GM23338 (cell line): Measurements from ENCODE around the gene PEPD. TPM values are rescaled to one million over a fixed set of nuclear protein-coding genes. Genes with fewer than 3 reads are reported as not detected.

Source experiments
- ATAC-seq: fragments of 200-7000 bp; cut with Tn5 transposase; 3 replicates; pipeline ENCODE4 v1.9.1; 2020
- DNase-seq: peaks from one replicate; pipeline ENCODE4 v3.0.0-alpha.2; 2015; ENCODE audit warnings: low spot score
- H2AFZ ChIP-seq: fragments of 200-600 bp; sonication (generic); 2 replicates; pipeline ENCODE4 v1.8.0; 2016; ENCODE audit warnings: antibody characterized with exemption, mild to moderate bottlenecking, moderate library complexity
- H3F3A ChIP-seq: fragments of 200-600 bp; sonication (generic); replicated peaks from 2 replicates; pipeline ENCODE4 v1.8.0; 2017; ENCODE audit warnings: antibody characterized with exemption, mixed run types, low read depth
- H3K27ac ChIP-seq: fragments of 200-600 bp; sonication (generic); 2 replicates; pipeline ENCODE4 v1.6.1; 2016; ENCODE audit warnings: low read depth
- H3K27me3 ChIP-seq: fragments of 200-600 bp; sonication (generic); 2 replicates; pipeline ENCODE4 v1.8.0; 2016; ENCODE audit warnings: mild to moderate bottlenecking, mixed run types, moderate library complexity; ENCODE audit not compliant: insufficient read depth
- H3K36me3 ChIP-seq: fragments of 200-600 bp; sonication (generic); 2 replicates; pipeline ENCODE4 v1.8.0; 2016; ENCODE audit warnings: mild to moderate bottlenecking; ENCODE audit not compliant: insufficient read depth
- H3K4me1 ChIP-seq: fragments of 200-600 bp; sonication (generic); 2 replicates; pipeline ENCODE4 v1.8.0; 2016; ENCODE audit warnings: mild to moderate bottlenecking, moderate library complexity; ENCODE audit not compliant: insufficient read depth
- H3K4me2 ChIP-seq: fragments of 200-600 bp; sonication (generic); 2 replicates; pipeline ENCODE4 v1.7.1; 2017; ENCODE audit warnings: mixed run types
- H3K4me3 ChIP-seq: fragments of 200-600 bp; sonication (generic); 2 replicates; pipeline ENCODE4 v1.6.1; 2016; ENCODE audit warnings: mixed run types
- H3K79me2 ChIP-seq: fragments of 200-600 bp; sonication (generic); replicated peaks from 2 replicates; pipeline ENCODE4 v1.8.0; 2017; ENCODE audit warnings: mild to moderate bottlenecking; ENCODE audit not compliant: insufficient read depth
- H3K9me2 ChIP-seq: fragments of 200-600 bp; sonication (generic); 2 replicates; pipeline ENCODE4 v1.8.0; 2017; ENCODE audit not compliant: insufficient read depth
- H4K20me1 ChIP-seq: fragments of 200-600 bp; sonication (generic); replicated peaks from 2 replicates; pipeline ENCODE4 v1.8.0; 2017; ENCODE audit warnings: mild to moderate bottlenecking; ENCODE audit not compliant: insufficient read depth
- H3K27ac Mint-ChIP-seq: 2 replicates; pipeline ENCODE4 v1.8.0; 2020; ENCODE audit warnings: inconsistent platforms, mild to moderate bottlenecking, moderate library complexity, mixed read lengths
- H3K27me3 Mint-ChIP-seq: 3 replicates; pipeline ENCODE4 v1.8.0; 2022; ENCODE audit warnings: low read depth, mild to moderate bottlenecking, moderate library complexity, mixed read lengths, inconsistent platforms; ENCODE audit not compliant: insufficient read depth, poor library complexity
- H3K36me3 Mint-ChIP-seq: 3 replicates; pipeline ENCODE4 v1.8.0; 2021; ENCODE audit warnings: low read depth, mild to moderate bottlenecking, inconsistent platforms, moderate library complexity, mixed read lengths
- H3K4me1 Mint-ChIP-seq: 3 replicates; pipeline ENCODE4 v1.8.0; 2020; ENCODE audit warnings: mild to moderate bottlenecking, inconsistent platforms, mixed read lengths
- H3K4me3 Mint-ChIP-seq: 3 replicates; pipeline ENCODE4 v1.8.0; 2021; ENCODE audit warnings: moderate library complexity, mild to moderate bottlenecking, inconsistent platforms, mixed read lengths
- H3K9me3 Mint-ChIP-seq: 3 replicates; pipeline ENCODE4 v1.8.0; 2020; ENCODE audit warnings: moderate library complexity, mild to moderate bottlenecking, inconsistent platforms, mixed read lengths
- CREB1 ChIP-seq: fragments of 250-450 bp; sonication (Bioruptor Pico); IDR thresholded peaks from 2 replicates; pipeline ENCODE4 v1.5.0; 2020; ENCODE audit warnings: low read depth, mild to moderate bottlenecking, moderate library complexity
- EZH2 ChIP-seq: fragments of 200-600 bp; sonication (generic); IDR thresholded peaks from one replicate; pipeline ENCODE4 v1.8.0; 2017; ENCODE audit warnings: antibody characterized with exemption, mild to moderate bottlenecking, low read depth; ENCODE audit not compliant: unreplicated experiment
- JUNB ChIP-seq: IDR thresholded peaks from one replicate; pipeline ENCODE4 v1.6.1; 2016; ENCODE audit warnings: antibody characterized with exemption; ENCODE audit not compliant: unreplicated experiment
- NANOG ChIP-seq: IDR thresholded peaks from 2 replicates; pipeline ENCODE4 v1.6.1; 2016; ENCODE audit warnings: antibody characterized with exemption, borderline replicate concordance
- STAT1 ChIP-seq: IDR thresholded peaks from one replicate; pipeline ENCODE4 v1.6.1; 2016; ENCODE audit warnings: antibody characterized with exemption; ENCODE audit not compliant: unreplicated experiment
- ZNF331 ChIP-seq: fragments of 250-450 bp; sonication (Bioruptor Pico); IDR thresholded peaks from 2 replicates; pipeline ENCODE4 v1.5.0; 2020; ENCODE audit warnings: low read depth, mild to moderate bottlenecking, moderate library complexity
- polyA plus RNA-seq: library from polyadenylated mRNA; unstranded; fragments of >200 nt; fragmentation: Nextera tagmentation; extraction: Ambion mirVana; gene quantifications from 2 replicates; pipeline ENCODE4 v1.2.1, GENCODE V29; 2016
- total RNA-seq: library from RNA; depleted of rRNA; stranded (reverse); fragments of >200 nt; shearing (Covaris generic); gene quantifications from 2 replicates; pipeline ENCODE4 v1.2.3, GENCODE V29; 2014
- TF ChIP-seq, protein P1 (sequence below): fragments of 250-450 bp; sonication (Bioruptor Pico); IDR thresholded peaks from 2 replicates; pipeline ENCODE4 v1.5.0; 2020; ENCODE audit warnings: mild to moderate bottlenecking, moderate library complexity
- TF ChIP-seq, protein P2 (sequence below): IDR thresholded peaks from one replicate; pipeline ENCODE4 v1.6.1; 2018; ENCODE audit warnings: antibody characterized with exemption; ENCODE audit not compliant: unreplicated experiment
- TF ChIP-seq, protein P3 (sequence below), 2 experiments: fragments of 200-600 bp in 1 of 2; sonication (generic) in 1 of 2; conservative IDR thresholded peaks; 2 replicates each; pipeline versions ENCODE4 v1.5.1 to v1.6.1; 2016 to 2017; ENCODE audit warnings: antibody characterized with exemption in 2 of 2, low read depth in 2 of 2, mild to moderate bottlenecking in 2 of 2, moderate library complexity in 1 of 2
- TF ChIP-seq, protein P4 (sequence below): IDR thresholded peaks from 2 replicates; pipeline ENCODE4 v1.6.1; 2016; ENCODE audit warnings: antibody characterized with exemption

PEPD gene
- total and polyA plus RNA-seq, 2 experiments from 2014 or later: 81.7 to 89.2 TPM

DNA sequence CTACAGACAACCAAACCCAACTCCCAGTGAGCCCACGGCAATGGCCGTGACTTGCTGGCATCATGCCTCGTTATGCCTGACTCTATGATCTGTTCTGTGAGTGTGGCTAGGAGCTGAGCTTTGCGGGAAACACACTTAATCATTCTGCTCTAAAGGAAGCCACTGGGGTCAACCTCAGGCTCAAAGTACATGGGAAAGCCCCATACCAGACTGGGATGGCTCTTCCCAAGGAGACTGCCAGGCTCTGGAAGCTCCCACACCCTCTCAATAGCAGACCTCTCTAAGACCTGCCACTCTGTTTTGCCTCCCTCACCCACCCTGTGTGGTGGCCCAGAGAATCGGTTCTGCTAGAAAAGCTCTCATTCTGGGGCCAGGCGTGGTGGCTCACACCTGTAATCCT is 2.2 kb downstream of the PEPD start:
- Mint-ChIP-seq H3K4me3 (no peak overlapping the region), H3K27ac (no peak overlapping the region), H3K36me3 (no peaks in the 10 kb centered on the region), H3K4me1 (peaks cover 48% of the 10 kb centered on the region), H3K27me3 (peaks cover 23% of the 10 kb centered on the region), H3K9me3 (no peaks in the 10 kb centered on the region)
- H3K79me2 ChIP-seq: peaks cover 56% of the 10 kb centered on the region
- 0 out of 2 replicates have a peak, but pooled peaks cover 18% of the 10 kb centered on the region for H3K4me1 ChIP-seq
- no peak overlapping the region for H3K4me2 ChIP-seq
- ATAC-seq: no peak
- H3K9me2 ChIP-seq: no peaks in the 10 kb centered on the region
- H3K4me3 ChIP-seq: no peak overlapping the region
- H4K20me1 ChIP-seq: no peaks in the 10 kb centered on the region; the same call in 1 of the 2 replicates
- H3K27ac ChIP-seq: no peak overlapping the region
- H3K36me3 ChIP-seq: no peaks in the 10 kb centered on the region
- H2AFZ ChIP-seq: no peak overlapping the region
- no peaks in the 10 kb centered on the region for H3K27me3 ChIP-seq
- TF ChIP-seq STAT1 (no peak), EZH2 (no peak), JUNB (no peak), CREB1 (CRISPR knock-in tag) (no peak), ZNF331 (CRISPR knock-in tag) (no peak), NANOG (no peak)
- TF ChIP-seq, protein P1, sequence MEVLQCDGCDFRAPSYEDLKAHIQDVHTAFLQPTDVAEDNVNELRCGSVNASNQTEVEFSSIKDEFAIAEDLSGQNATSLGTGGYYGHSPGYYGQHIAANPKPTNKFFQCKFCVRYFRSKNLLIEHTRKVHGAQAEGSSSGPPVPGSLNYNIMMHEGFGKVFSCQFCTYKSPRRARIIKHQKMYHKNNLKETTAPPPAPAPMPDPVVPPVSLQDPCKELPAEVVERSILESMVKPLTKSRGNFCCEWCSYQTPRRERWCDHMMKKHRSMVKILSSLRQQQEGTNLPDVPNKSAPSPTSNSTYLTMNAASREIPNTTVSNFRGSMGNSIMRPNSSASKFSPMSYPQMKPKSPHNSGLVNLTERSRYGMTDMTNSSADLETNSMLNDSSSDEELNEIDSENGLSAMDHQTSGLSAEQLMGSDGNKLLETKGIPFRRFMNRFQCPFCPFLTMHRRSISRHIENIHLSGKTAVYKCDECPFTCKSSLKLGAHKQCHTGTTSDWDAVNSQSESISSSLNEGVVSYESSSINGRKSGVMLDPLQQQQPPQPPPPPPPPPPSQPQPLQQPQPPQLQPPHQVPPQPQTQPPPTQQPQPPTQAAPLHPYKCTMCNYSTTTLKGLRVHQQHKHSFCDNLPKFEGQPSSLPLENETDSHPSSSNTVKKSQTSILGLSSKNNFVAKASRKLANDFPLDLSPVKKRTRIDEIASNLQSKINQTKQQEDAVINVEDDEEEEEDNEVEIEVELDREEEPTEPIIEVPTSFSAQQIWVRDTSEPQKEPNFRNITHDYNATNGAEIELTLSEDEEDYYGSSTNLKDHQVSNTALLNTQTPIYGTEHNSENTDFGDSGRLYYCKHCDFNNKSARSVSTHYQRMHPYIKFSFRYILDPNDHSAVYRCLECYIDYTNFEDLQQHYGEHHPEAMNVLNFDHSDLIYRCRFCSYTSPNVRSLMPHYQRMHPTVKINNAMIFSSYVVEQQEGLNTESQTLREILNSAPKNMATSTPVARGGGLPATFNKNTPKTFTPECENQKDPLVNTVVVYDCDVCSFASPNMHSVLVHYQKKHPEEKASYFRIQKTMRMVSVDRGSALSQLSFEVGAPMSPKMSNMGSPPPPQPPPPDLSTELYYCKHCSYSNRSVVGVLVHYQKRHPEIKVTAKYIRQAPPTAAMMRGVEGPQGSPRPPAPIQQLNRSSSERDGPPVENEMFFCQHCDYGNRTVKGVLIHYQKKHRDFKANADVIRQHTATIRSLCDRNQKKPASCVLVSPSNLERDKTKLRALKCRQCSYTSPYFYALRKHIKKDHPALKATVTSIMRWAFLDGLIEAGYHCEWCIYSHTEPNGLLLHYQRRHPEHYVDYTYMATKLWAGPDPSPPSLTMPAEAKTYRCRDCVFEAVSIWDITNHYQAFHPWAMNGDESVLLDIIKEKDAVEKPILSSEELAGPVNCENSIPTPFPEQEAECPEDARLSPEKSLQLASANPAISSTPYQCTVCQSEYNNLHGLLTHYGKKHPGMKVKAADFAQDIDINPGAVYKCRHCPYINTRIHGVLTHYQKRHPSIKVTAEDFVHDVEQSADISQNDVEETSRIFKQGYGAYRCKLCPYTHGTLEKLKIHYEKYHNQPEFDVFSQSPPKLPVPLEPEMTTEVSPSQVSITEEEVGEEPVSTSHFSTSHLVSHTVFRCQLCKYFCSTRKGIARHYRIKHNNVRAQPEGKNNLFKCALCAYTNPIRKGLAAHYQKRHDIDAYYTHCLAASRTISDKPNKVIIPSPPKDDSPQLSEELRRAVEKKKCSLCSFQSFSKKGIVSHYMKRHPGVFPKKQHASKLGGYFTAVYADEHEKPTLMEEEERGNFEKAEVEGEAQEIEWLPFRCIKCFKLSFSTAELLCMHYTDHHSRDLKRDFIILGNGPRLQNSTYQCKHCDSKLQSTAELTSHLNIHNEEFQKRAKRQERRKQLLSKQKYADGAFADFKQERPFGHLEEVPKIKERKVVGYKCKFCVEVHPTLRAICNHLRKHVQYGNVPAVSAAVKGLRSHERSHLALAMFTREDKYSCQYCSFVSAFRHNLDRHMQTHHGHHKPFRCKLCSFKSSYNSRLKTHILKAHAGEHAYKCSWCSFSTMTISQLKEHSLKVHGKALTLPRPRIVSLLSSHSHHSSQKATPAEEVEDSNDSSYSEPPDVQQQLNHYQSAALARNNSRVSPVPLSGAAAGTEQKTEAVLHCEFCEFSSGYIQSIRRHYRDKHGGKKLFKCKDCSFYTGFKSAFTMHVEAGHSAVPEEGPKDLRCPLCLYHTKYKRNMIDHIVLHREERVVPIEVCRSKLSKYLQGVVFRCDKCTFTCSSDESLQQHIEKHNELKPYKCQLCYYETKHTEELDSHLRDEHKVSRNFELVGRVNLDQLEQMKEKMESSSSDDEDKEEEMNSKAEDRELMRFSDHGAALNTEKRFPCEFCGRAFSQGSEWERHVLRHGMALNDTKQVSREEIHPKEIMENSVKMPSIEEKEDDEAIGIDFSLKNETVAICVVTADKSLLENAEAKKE (CRISPR knock-in tag): no peak
- TF ChIP-seq, protein P2, sequence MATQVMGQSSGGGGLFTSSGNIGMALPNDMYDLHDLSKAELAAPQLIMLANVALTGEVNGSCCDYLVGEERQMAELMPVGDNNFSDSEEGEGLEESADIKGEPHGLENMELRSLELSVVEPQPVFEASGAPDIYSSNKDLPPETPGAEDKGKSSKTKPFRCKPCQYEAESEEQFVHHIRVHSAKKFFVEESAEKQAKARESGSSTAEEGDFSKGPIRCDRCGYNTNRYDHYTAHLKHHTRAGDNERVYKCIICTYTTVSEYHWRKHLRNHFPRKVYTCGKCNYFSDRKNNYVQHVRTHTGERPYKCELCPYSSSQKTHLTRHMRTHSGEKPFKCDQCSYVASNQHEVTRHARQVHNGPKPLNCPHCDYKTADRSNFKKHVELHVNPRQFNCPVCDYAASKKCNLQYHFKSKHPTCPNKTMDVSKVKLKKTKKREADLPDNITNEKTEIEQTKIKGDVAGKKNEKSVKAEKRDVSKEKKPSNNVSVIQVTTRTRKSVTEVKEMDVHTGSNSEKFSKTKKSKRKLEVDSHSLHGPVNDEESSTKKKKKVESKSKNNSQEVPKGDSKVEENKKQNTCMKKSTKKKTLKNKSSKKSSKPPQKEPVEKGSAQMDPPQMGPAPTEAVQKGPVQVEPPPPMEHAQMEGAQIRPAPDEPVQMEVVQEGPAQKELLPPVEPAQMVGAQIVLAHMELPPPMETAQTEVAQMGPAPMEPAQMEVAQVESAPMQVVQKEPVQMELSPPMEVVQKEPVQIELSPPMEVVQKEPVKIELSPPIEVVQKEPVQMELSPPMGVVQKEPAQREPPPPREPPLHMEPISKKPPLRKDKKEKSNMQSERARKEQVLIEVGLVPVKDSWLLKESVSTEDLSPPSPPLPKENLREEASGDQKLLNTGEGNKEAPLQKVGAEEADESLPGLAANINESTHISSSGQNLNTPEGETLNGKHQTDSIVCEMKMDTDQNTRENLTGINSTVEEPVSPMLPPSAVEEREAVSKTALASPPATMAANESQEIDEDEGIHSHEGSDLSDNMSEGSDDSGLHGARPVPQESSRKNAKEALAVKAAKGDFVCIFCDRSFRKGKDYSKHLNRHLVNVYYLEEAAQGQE: no peak
- TF ChIP-seq, protein P3, sequence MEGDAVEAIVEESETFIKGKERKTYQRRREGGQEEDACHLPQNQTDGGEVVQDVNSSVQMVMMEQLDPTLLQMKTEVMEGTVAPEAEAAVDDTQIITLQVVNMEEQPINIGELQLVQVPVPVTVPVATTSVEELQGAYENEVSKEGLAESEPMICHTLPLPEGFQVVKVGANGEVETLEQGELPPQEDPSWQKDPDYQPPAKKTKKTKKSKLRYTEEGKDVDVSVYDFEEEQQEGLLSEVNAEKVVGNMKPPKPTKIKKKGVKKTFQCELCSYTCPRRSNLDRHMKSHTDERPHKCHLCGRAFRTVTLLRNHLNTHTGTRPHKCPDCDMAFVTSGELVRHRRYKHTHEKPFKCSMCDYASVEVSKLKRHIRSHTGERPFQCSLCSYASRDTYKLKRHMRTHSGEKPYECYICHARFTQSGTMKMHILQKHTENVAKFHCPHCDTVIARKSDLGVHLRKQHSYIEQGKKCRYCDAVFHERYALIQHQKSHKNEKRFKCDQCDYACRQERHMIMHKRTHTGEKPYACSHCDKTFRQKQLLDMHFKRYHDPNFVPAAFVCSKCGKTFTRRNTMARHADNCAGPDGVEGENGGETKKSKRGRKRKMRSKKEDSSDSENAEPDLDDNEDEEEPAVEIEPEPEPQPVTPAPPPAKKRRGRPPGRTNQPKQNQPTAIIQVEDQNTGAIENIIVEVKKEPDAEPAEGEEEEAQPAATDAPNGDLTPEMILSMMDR (conservative IDR thresholded peaks at IDR 0.05; ENCODE audit: low read depth in 2 of 2): no peak
- TF ChIP-seq, protein P4, sequence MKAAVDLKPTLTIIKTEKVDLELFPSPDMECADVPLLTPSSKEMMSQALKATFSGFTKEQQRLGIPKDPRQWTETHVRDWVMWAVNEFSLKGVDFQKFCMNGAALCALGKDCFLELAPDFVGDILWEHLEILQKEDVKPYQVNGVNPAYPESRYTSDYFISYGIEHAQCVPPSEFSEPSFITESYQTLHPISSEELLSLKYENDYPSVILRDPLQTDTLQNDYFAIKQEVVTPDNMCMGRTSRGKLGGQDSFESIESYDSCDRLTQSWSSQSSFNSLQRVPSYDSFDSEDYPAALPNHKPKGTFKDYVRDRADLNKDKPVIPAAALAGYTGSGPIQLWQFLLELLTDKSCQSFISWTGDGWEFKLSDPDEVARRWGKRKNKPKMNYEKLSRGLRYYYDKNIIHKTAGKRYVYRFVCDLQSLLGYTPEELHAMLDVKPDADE: no peak
- H3F3A ChIP-seq: no peaks in the 10 kb centered on the region
- no peak for DNase-seq
